Adipocyte (in vitro differentiated cells): ENCODE results near the gene TXNRD3.
A peak's percentile ranks its signal among the peaks of the same experiment; 100 is the strongest.

Source experiments
- DNase-seq: peaks from one replicate; pipeline ENCODE4 v3.0.0-alpha.2; 2015; ENCODE audit warnings: low read depth
- H3K27me3 ChIP-seq: replicated peaks from 2 replicates; pipeline ENCODE4 v1.7.0; 2013; ENCODE audit warnings: mild to moderate bottlenecking, low read length, moderate library complexity; ENCODE audit not compliant: control insufficient read depth, insufficient read depth
- H3K36me3 ChIP-seq: 2 replicates; pipeline ENCODE4 v1.7.0; 2013; ENCODE audit warnings: low read length, mild to moderate bottlenecking, moderate library complexity; ENCODE audit not compliant: control insufficient read depth, insufficient read depth, severe bottlenecking
- H3K4me1 ChIP-seq: 2 replicates; pipeline ENCODE4 v1.7.0; 2013; ENCODE audit warnings: mild to moderate bottlenecking, low read length, moderate library complexity; ENCODE audit not compliant: control insufficient read depth, insufficient read depth
- H3K4me3 ChIP-seq: 2 replicates; pipeline ENCODE4 v1.7.0; 2013; ENCODE audit warnings: mild to moderate bottlenecking, low read length, moderate library complexity
- H3K9ac ChIP-seq: 2 replicates; pipeline ENCODE4 v1.7.0; 2013; ENCODE audit warnings: mild to moderate bottlenecking, low read length, moderate library complexity
- H3K9me3 ChIP-seq: 2 replicates; pipeline ENCODE4 v1.7.0; 2013; ENCODE audit warnings: mild to moderate bottlenecking, low read length, moderate library complexity; ENCODE audit not compliant: control insufficient read depth

TXNRD3 gene

GRCh38 chr3:126578702-126579101, 76.2 kb downstream of the TXNRD3 start:
- H3K4me1 ChIP-seq, result no peaks in the 10 kb centered on the region
- DNase-seq, result no peak
- no peak overlapping the region for H3K9ac ChIP-seq
- peaks cover 18% of the 10 kb centered on the region for H3K9me3 ChIP-seq
- H3K36me3 ChIP-seq, result no peaks in the 10 kb centered on the region
- no peaks in the 10 kb centered on the region for H3K27me3 ChIP-seq
- H3K4me3 ChIP-seq, result no peak overlapping the region

- Histone ChIP-seq H3K4me3 (no peak overlapping the region), H3K27me3 (no peaks in the 10 kb centered on the region), H3K9me3 (peaks cover 16% of the 10 kb centered on the region), H3K9ac (no peak overlapping the region), H3K4me1 (no peaks in the 10 kb centered on the region), H3K36me3 (no peaks in the 10 kb centered on the region)
- DNase-seq, result no peak
These were observed 77.7 kb downstream of the TXNRD3 start for GRCh38 chr3:126577261-126577660.

- H3K9ac ChIP-seq, result no peak overlapping the region
- H3K4me1 ChIP-seq, result no peaks in the 10 kb centered on the region
- no peaks in the 10 kb centered on the region for H3K9me3 ChIP-seq
- H3K27me3 ChIP-seq, result peaks cover 4% of the 10 kb centered on the region
- DNase-seq, result no peak
- H3K4me3 ChIP-seq, result no peak overlapping the region
- H3K36me3 ChIP-seq, result no peaks in the 10 kb centered on the region
These were observed 81.3 kb downstream of the TXNRD3 start for GRCh38 chr3:126573492-126574117.

- H3K9ac ChIP-seq, result no peak overlapping the region
- no peaks in the 10 kb centered on the region for H3K36me3 ChIP-seq
- peaks cover 10% of the 10 kb centered on the region for H3K27me3 ChIP-seq
- no peak overlapping the region for H3K4me3 ChIP-seq
- no peaks in the 10 kb centered on the region for H3K4me1 ChIP-seq
- no peak for DNase-seq
- H3K9me3 ChIP-seq, result no peaks in the 10 kb centered on the region
These were observed 83.8 kb downstream of the TXNRD3 start for GRCh38 chr3:126571078-126571477.

- DNase-seq, result no peak
- Histone ChIP-seq H3K9me3 (no peaks in the 10 kb centered on the region), H3K9ac (no peak overlapping the region), H3K4me3 (no peak overlapping the region), H3K36me3 (no peaks in the 10 kb centered on the region), H3K4me1 (no peaks in the 10 kb centered on the region), H3K27me3 (peaks cover 13% of the 10 kb centered on the region)
These were observed 84.8 kb downstream of the TXNRD3 start for GRCh38 chr3:126570103-126570541.

- H3K27me3 ChIP-seq, result peaks cover 13% of the 10 kb centered on the region
These were observed 85.4 kb downstream of the TXNRD3 start for GRCh38 chr3:126569390-126569975.

GRCh38 chr3:126568776-126569342, 86.1 kb downstream of the TXNRD3 start:
- Histone ChIP-seq H3K9ac (no peak overlapping the region), H3K9me3 (no peaks in the 10 kb centered on the region), H3K36me3 (no peaks in the 10 kb centered on the region), H3K4me1 (no peaks in the 10 kb centered on the region), H3K27me3 (peaks cover 16% of the 10 kb centered on the region), H3K4me3 (no peak overlapping the region)
- DNase-seq, result no peak

More at GRCh38 chr3:126569390-126569975, 85.4 kb downstream of the TXNRD3 start:
- Histone ChIP-seq H3K4me1 (no peaks in the 10 kb centered on the region), H3K9ac (no peak overlapping the region), H3K9me3 (no peaks in the 10 kb centered on the region), H3K4me3 (no peak overlapping the region), H3K36me3 (no peaks in the 10 kb centered on the region)
- DNase-seq, result no peak

GRCh38 chr3:126567696-126568438, 87.1 kb downstream of the TXNRD3 start:
- no peaks in the 10 kb centered on the region for H3K4me1 ChIP-seq
- no peak overlapping the region for H3K9ac ChIP-seq
- H3K27me3 ChIP-seq, result peaks cover 16% of the 10 kb centered on the region
- DNase-seq, result peak; percentile 2
- H3K36me3 ChIP-seq, result no peaks in the 10 kb centered on the region
- peaks cover under 1% of the 10 kb centered on the region for H3K9me3 ChIP-seq
- no peak overlapping the region for H3K4me3 ChIP-seq

- H3K36me3 ChIP-seq, result no peaks in the 10 kb centered on the region
- H3K9ac ChIP-seq, result no peak overlapping the region
- no peak overlapping the region for H3K4me3 ChIP-seq
- no peak for DNase-seq
- peaks cover 20% of the 10 kb centered on the region for H3K27me3 ChIP-seq
- peaks cover 9% of the 10 kb centered on the region for H3K9me3 ChIP-seq
- no peaks in the 10 kb centered on the region for H3K4me1 ChIP-seq
These were observed 92.1 kb downstream of the TXNRD3 start for GRCh38 chr3:126562737-126563276.

- no peak for DNase-seq
- H3K9me3 ChIP-seq, result peaks cover 9% of the 10 kb centered on the region
- H3K9ac ChIP-seq, result no peak within 1 kb of the TSS
These were observed 96.4 kb downstream of the TXNRD3 start, which contains the start of gene C3orf22 for GRCh38 chr3:126558336-126559071. TSS of gene C3orf22 (minus strand) at chr3:126558932. CDS start at chr3:126553390, 5,542 bp downstream.

More at GRCh38 chr3:126558336-126559071, 96.4 kb downstream of the TXNRD3 start, which contains the start of gene C3orf22:
- Histone ChIP-seq H3K4me1 (no peaks in the 10 kb centered on the region), H3K36me3 (no peaks in the 10 kb centered on the region), H3K4me3 (no peak within 1 kb of the TSS), H3K27me3 (peaks cover 27% of the 10 kb centered on the region)
